ENCODE results near the gene IMPDH1.

DNA sequence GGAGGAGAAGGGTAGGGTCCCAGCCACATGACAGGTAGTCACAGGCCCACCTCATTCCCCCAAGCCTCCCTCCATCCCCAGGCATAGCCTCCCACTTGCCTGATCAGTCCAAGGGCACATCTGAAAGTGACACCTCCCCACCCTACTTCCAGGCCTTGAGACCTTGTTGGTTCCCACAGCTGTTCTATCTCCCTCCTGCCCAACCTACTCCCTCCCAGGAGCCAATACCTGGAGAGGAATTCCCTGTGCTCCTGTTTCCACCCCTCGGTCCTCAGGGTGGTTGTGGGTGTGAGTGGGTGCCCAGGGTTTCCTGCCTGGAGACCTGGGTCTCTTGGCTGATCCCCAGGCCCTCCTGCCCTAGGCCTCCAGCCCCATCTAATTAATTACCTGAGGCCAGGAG, 11.6 kb upstream of the IMPDH1 start:
- TF ChIP-seq, protein P1, sequence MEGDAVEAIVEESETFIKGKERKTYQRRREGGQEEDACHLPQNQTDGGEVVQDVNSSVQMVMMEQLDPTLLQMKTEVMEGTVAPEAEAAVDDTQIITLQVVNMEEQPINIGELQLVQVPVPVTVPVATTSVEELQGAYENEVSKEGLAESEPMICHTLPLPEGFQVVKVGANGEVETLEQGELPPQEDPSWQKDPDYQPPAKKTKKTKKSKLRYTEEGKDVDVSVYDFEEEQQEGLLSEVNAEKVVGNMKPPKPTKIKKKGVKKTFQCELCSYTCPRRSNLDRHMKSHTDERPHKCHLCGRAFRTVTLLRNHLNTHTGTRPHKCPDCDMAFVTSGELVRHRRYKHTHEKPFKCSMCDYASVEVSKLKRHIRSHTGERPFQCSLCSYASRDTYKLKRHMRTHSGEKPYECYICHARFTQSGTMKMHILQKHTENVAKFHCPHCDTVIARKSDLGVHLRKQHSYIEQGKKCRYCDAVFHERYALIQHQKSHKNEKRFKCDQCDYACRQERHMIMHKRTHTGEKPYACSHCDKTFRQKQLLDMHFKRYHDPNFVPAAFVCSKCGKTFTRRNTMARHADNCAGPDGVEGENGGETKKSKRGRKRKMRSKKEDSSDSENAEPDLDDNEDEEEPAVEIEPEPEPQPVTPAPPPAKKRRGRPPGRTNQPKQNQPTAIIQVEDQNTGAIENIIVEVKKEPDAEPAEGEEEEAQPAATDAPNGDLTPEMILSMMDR (IDR thresholded peaks at IDR 0.05) = no peak
- no peak for TF ChIP-seq POLR2A (IDR thresholded peaks at IDR 0.05)
- TF ChIP-seq EP300 (IDR thresholded peaks at IDR 0.05) = no peak

Data from upper lobe of left lung (tissue), 4 donors.